HG02642 (cell line): ENCODE data around the gene HSD17B13.

Experiments
- ATAC-seq: cut with Tn5 transposase; IDR thresholded peaks from one replicate; pipeline ENCODE4 v1.9.1; 2021; ENCODE audit warnings: mild to moderate bottlenecking; ENCODE audit not compliant: unreplicated experiment, poor library complexity

The HSD17B13 gene

GRCh38 chr4:87274327-87274726 lies 48.4 kb downstream of the HSD17B13 start:
- no peak for ATAC-seq

DNA sequence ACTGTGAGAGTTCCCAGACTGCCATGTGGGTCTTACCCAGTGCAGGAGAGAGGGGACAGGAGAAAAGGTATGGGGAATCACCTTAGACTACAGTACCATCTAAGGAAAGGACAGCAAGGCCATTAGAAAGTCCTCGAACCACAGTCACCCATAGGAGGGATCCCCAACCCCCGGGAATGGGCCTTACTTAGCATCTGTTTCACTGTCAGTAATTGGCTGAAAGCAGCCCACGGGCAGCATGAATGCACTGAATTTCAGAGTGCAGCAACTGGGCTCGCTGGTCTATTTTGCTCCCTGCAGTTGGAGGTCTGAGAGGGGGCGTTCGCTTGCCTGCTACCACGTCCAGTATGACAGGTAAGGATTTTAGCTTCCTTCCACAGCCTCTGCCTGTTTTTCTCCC lies 51.9 kb downstream of the HSD17B13 start:
- no peak for ATAC-seq

GRCh38 chr4:87270144-87270543 lies 52.5 kb downstream of the HSD17B13 start:
- ATAC-seq, result no peak

DNA sequence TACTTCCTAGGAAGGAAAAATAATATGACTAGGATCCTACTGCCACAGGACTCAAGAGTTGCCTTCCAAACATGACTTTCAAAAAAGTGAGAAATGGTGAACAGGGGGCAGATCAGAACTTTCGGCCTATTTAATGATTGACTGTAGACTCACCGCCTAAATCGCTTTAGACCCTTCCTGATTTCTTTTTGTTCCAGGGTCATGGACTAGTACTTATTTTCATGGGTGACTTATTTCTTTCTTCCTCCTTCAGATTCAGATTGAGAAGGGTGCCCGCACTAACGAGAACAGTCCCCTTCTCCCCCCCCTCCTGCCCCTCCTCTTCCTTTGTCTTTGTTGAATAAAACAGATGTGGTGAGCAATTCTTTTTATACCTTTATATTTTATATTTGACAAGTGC lies 54.3 kb downstream of the HSD17B13 start:
- ATAC-seq, result no peak

GRCh38 chr4:87266986-87267385 lies 55.7 kb downstream of the HSD17B13 start:
- no peak for ATAC-seq

- ATAC-seq, result no peak
Observed at GRCh38 chr4:87262886-87263285, 59.8 kb downstream of the HSD17B13 start.

- no peak for ATAC-seq
Observed at GRCh38 chr4:87260477-87260876, 62.2 kb downstream of the HSD17B13 start.

- no peak for ATAC-seq
Observed at GRCh38 chr4:87258677-87259076, 64.0 kb downstream of the HSD17B13 start.

DNA sequence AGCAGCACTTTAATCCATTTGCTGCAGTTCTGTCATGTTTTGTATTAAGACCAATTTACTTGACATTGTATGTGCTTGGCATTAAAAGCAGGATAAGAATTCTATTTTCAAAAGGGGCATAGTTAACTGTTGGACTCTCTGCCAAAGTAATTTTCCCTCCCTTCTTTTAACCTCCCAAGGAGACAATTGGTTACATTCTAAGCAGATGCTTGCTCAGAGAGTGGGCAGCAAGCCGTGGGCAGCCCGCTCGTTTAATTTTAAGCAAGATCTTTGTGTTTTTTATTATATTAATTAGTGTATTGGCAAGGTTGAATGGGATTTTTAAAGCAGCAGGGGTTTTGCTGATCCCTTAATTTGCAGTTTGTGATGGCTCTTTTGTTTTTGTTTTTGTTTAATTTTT lies 65.2 kb downstream of the HSD17B13 start:
- ATAC-seq, result no peak

GRCh38 chr4:87255755-87256154 lies 66.9 kb downstream of the HSD17B13 start:
- no peak for ATAC-seq
